ENCODE results near the gene ST7.

ST7 gene

GRCh38 chr7:116955801-116956476 is 2.6 kb downstream of the ST7 start:
- no peak for ATAC-seq
- TF ChIP-seq ZNF70 (CRISPR knock-in tag; IDR thresholded peaks at IDR 0.05) (no peak), CREB5 (CRISPR knock-in tag; IDR thresholded peaks at IDR 0.05; ENCODE audit: low read depth) (no peak), ESRRG (CRISPR knock-in tag; IDR thresholded peaks at IDR 0.05) (no peak), GLIS3 (CRISPR knock-in tag; IDR thresholded peaks at IDR 0.05) (no peak), CSDC2 (CRISPR knock-in tag; IDR thresholded peaks at IDR 0.05) (no peak), SNAI2 (CRISPR knock-in tag; IDR thresholded peaks at IDR 0.05) (no peak)
- TF ChIP-seq, protein P1, sequence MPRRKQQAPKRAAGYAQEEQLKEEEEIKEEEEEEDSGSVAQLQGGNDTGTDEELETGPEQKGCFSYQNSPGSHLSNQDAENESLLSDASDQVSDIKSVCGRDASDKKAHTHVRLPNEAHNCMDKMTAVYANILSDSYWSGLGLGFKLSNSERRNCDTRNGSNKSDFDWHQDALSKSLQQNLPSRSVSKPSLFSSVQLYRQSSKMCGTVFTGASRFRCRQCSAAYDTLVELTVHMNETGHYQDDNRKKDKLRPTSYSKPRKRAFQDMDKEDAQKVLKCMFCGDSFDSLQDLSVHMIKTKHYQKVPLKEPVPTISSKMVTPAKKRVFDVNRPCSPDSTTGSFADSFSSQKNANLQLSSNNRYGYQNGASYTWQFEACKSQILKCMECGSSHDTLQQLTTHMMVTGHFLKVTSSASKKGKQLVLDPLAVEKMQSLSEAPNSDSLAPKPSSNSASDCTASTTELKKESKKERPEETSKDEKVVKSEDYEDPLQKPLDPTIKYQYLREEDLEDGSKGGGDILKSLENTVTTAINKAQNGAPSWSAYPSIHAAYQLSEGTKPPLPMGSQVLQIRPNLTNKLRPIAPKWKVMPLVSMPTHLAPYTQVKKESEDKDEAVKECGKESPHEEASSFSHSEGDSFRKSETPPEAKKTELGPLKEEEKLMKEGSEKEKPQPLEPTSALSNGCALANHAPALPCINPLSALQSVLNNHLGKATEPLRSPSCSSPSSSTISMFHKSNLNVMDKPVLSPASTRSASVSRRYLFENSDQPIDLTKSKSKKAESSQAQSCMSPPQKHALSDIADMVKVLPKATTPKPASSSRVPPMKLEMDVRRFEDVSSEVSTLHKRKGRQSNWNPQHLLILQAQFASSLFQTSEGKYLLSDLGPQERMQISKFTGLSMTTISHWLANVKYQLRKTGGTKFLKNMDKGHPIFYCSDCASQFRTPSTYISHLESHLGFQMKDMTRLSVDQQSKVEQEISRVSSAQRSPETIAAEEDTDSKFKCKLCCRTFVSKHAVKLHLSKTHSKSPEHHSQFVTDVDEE (CRISPR knock-in tag; IDR thresholded peaks at IDR 0.05): no peak

DNA sequence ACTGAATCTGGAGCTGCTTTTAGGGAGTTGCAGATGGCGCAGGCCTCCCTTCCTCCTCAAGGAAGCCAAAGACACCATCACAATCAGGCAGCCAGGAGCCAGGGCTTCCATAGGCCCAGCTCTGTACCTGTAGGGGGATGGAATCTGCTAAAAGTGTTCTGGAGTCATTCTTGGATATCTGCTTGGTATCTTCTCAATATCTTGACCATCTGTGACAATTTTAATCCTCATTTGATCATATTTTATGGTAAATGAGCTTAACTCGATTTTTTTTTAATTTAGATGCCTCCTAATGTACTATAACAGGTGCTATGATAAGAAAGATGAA is 3.1 kb downstream of the ST7 start:
- no peak for TF ChIP-seq ARNTL (CRISPR knock-in tag; IDR thresholded peaks at IDR 0.05; ENCODE audit: borderline replicate concordance, low read depth)
- no peak for TF ChIP-seq ZNF70 (CRISPR knock-in tag; IDR thresholded peaks at IDR 0.05)
- TF ChIP-seq RARB (CRISPR knock-in tag; IDR thresholded peaks at IDR 0.05): no peak
- no peak for TF ChIP-seq ZFP3 (CRISPR knock-in tag; IDR thresholded peaks at IDR 0.05)
- TF ChIP-seq BACH2 (CRISPR knock-in tag; IDR thresholded peaks at IDR 0.05; ENCODE audit: borderline replicate concordance): no peak
- TF ChIP-seq CREB5 (CRISPR knock-in tag; IDR thresholded peaks at IDR 0.05; ENCODE audit: low read depth): no peak
- TF ChIP-seq, protein P1 (CRISPR knock-in tag; IDR thresholded peaks at IDR 0.05): no peak
- no peak for TF ChIP-seq ZNF8 (CRISPR knock-in tag; IDR thresholded peaks at IDR 0.05)
- TF ChIP-seq, protein P2, sequence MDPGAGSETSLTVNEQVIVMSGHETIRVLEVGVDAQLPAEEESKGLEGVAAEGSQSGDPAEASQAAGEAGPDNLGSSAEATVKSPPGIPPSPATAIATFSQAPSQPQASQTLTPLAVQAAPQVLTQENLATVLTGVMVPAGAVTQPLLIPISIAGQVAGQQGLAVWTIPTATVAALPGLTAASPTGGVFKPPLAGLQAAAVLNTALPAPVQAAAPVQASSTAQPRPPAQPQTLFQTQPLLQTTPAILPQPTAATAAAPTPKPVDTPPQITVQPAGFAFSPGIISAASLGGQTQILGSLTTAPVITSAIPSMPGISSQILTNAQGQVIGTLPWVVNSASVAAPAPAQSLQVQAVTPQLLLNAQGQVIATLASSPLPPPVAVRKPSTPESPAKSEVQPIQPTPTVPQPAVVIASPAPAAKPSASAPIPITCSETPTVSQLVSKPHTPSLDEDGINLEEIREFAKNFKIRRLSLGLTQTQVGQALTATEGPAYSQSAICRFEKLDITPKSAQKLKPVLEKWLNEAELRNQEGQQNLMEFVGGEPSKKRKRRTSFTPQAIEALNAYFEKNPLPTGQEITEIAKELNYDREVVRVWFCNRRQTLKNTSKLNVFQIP (CRISPR knock-in tag; IDR thresholded peaks at IDR 0.05; ENCODE audit: borderline replicate concordance, low read depth): no peak
- TF ChIP-seq ZFP30 (CRISPR knock-in tag; IDR thresholded peaks at IDR 0.05): no peak
- no peak for TF ChIP-seq TOX (CRISPR knock-in tag; IDR thresholded peaks at IDR 0.05; ENCODE audit: borderline replicate concordance)
- TF ChIP-seq ESRRG (CRISPR knock-in tag; IDR thresholded peaks at IDR 0.05): no peak
- TF ChIP-seq PPARA (CRISPR knock-in tag; IDR thresholded peaks at IDR 0.05; ENCODE audit: borderline replicate concordance): no peak
- TF ChIP-seq, protein P3, sequence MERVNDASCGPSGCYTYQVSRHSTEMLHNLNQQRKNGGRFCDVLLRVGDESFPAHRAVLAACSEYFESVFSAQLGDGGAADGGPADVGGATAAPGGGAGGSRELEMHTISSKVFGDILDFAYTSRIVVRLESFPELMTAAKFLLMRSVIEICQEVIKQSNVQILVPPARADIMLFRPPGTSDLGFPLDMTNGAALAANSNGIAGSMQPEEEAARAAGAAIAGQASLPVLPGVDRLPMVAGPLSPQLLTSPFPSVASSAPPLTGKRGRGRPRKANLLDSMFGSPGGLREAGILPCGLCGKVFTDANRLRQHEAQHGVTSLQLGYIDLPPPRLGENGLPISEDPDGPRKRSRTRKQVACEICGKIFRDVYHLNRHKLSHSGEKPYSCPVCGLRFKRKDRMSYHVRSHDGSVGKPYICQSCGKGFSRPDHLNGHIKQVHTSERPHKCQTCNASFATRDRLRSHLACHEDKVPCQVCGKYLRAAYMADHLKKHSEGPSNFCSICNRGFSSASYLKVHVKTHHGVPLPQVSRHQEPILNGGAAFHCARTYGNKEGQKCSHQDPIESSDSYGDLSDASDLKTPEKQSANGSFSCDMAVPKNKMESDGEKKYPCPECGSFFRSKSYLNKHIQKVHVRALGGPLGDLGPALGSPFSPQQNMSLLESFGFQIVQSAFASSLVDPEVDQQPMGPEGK (CRISPR knock-in tag; IDR thresholded peaks at IDR 0.05; ENCODE audit: borderline replicate concordance): no peak
- no peak for TF ChIP-seq CSDC2 (CRISPR knock-in tag; IDR thresholded peaks at IDR 0.05)
- ATAC-seq: no peak

Data from SK-N-SH treated with all-trans-retinoic acid at 6 μM for 48 hours (cell line).